Stimulated activated naive CD8-positive, alpha-beta T cell treated with anti-CD3 and anti-CD28 coated beads, Interleukin-15, Interleukin-2, amounts not matched to agents 100 U/mL and 50 U/mL, for 24 hours (primary cell): Measurements from ENCODE around the gene ASPG.
A peak's percentile ranks its signal among the peaks of the same experiment; 100 is the strongest.

Experiments
- ATAC-seq: fragments of 150-1000 bp; cut with Tn5 transposase; one replicate; pipeline ENCODE4 v1.10.0; 2021
- DNase-seq: peaks from one replicate; pipeline ENCODE4 v3.0.0; 2021

ASPG gene

DNA sequence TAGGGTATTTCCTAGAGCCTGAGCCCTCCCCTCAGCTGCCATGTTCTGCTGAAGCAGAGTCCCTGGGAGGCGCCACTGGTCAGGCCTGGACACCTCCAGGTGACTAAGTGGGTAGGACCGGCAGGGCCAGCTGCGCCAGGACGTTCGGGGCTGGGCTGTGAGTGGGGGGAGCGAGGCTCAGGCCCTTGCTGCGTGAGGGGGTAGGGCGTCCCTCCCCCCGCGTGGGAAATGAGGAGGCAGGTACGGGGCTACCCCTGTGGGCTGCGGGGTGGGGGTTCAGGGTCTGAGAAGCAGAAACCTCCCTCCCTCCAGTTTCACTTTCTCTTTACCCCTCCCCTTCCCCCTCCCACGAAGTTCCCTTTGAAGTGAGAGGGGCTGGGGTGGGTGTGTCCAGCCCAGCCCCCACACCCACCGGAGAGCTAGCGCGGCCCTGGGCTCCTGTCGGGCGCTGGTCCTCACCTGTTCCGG is 30.8 kb downstream of the ASPG start:
- no peak for ATAC-seq

DNA sequence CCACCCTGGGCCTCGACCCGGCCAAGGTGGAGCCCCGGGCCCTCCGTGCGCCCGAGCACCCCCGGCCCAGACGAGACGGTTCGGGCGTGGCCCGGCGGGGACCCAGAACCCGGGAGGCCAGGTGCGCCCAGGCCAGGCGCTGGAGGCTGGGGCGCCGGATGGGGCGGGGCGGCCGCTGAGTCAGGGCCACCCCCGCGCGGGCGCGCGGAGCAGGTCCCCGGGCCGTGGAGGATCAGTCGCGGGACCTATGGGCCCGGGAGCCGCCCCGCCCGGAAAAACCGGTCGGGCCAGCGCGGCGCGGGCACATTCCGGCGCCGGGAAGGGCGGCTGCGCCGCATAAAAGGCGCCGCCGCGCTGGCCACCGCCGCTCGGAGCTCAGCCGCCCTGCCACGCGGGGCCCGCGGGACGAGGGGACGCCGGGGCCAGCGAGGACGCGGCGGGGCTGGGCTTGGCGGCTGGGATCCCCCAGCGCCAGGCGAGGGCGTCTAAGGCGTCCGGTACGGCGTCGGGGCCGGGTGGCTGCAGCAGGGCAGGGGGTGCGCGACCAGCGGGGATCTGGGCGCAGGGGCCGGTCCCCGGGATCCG is 31.3 kb downstream of the ASPG start:
- ATAC-seq: no peak

More for the DNA sequence above, 30.8 kb downstream of the ASPG start:
- DNase-seq: peak; percentile 1

GRCh38 chr14:104117341-104118005 is 32.0 kb downstream of the ASPG start:
- ATAC-seq: no peak
- peak; percentile 2 for DNase-seq

More for the DNA sequence above, 31.3 kb downstream of the ASPG start:
- peak; percentile 21 for DNase-seq

DNA sequence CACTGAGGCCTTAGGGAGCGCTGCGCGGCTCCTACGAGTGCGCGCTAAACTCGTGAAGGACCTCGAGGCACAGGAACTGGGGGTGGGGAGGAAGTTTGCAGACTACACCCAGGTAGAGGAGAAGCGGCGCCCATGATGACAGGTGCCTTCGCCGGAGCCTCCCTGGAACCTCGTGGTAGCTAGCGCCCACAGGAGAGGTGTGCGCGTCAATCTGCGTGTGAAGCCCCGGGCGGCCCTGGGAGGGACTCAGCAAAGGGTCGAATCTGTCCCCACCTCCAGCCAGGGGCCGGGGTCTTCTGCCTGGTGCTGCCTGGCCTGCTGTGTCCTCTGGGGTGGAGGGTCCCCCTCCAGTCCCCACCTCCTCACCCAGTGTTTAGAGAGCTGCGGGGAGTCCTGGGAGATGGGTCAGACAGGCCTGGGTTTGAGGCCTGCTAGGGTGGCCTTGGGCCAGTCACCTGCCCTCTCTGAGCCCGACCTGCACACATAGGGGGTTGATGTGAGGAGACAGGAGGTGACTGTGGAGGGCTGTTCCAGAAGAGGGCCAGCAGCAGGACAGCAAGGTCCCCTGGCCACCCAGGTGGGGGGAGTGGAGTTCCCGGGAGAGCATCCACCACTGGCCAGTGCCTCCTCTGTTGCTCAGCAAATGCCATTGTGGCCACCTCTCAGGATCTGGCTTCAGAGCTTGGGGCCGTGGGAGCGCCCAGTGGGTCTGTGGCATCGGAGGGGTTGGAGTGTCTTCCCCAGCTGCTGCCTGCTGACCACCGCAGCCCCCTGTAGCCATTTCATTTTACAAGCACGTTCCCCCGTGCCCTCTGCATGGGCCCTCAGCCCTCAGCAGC is 32.7 kb downstream of the ASPG start:
- peak; percentile 1 for DNase-seq
- ATAC-seq: no peak

DNA sequence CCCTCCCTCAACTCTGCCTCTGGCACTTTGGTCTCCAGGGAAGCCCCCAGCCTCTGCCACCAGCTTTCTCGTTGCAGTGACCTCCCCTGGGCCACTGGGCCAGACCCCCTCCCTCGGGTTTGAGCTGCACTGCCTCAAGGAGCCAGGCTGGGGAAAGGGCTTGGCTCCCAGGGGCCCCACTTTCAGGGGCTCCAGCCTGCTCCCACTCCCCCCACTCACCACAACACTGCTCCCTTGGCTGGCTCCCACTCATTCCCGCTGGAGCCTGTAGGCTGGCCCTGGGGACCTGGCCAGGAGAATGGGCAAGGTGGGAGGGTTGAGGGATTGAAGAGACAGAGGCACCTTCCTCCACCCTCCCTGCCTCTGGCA is 33.6 kb downstream of the ASPG start:
- ATAC-seq: no peak
- peak; percentile 1 for DNase-seq

- ATAC-seq (no peak), DNase-seq (peak; percentile 1)
Measured at GRCh38 chr14:104119488-104120251, 34.2 kb downstream of the ASPG start.

GRCh38 chr14:104120281-104120741 is 34.8 kb downstream of the ASPG start:
- ATAC-seq (no peak), DNase-seq (no peak)

GRCh38 chr14:104121142-104121541 is 35.6 kb downstream of the ASPG start:
- ATAC-seq (no peak), DNase-seq (no peak)

DNA sequence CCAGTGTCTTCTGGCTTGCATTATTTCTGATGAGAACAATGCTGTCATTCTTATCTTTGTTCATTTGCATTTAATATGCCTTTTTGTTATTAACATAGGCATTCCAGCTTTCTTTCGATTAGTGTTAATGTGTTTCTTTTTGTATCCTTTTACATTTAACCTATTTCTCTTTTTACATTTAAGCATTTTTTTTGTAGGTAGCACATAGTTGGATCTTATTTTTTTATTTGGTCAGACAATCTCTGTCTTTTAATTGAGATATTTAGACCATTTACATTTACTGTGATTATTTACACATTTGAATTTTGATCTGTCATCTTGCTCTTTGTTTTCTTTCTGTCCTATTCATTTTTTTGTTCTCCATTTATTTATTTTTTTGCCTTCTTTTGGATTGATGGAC is 38.4 kb downstream of the ASPG start:
- no peak for ATAC-seq
- DNase-seq: no peak

- no peak for DNase-seq
- no peak for ATAC-seq
Measured at GRCh38 chr14:104125011-104125410, 39.5 kb downstream of the ASPG start.

- DNase-seq (no peak), ATAC-seq (no peak)
Measured at GRCh38 chr14:104126753-104127152, 41.3 kb downstream of the ASPG start.

DNA sequence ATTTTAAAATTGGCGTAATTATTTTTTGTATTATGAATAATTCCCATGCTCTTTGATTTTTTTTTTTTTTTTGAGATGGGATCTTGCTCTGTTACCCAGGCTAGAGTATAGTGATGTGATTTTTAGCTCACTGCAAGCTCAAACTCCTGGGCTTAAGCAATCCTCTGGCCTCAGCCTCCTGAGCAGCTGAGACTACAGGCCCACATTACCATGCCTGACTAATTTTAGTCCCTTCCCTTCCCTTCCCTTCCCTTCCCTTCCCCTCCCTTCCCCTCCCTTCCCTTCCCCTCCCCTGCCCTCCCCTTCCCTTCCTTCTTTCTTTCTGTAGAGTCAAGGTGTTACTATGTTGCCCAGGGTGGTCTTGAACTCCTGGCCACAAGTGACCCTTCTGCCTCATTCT is 43.5 kb downstream of the ASPG start:
- ATAC-seq (no peak), DNase-seq (no peak)

GRCh38 chr14:104129556-104129955 is 44.1 kb downstream of the ASPG start:
- DNase-seq: no peak
- no peak for ATAC-seq

DNA sequence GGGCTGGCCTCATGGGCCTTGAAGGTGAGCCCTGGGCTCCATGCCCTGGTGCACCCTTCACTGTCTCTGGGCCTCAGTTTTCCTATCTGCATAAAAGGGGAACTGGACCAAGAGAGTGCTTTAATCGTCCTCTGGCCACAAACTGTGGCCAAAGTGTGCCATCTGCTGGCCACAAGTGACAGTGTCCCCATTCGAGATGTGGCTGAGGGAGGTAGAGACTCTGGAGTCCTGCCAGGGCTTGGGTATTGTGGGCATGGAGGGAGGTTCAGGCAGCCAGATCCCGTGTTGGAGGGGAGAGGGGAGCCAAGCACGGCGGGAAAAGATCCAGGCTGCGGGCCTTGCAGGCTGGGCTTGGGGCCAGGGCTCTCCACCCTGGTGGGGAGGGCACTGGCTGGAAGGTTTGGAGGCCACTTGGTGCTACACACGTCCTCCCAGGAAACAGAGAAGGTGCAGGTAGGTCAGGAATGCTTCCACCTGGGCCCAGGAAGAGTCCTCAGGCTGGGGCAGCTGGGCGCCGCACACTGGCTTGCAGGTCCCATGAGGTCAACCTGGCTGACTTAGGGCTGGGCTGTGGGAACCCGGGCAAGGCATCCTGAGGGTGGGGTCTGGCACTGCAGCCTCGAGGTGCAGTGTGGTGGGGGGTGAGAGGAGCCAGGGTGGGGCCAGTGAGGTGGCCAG is 45.6 kb downstream of the ASPG start:
- ATAC-seq: no peak
- peak; percentile 24 for DNase-seq

DNA sequence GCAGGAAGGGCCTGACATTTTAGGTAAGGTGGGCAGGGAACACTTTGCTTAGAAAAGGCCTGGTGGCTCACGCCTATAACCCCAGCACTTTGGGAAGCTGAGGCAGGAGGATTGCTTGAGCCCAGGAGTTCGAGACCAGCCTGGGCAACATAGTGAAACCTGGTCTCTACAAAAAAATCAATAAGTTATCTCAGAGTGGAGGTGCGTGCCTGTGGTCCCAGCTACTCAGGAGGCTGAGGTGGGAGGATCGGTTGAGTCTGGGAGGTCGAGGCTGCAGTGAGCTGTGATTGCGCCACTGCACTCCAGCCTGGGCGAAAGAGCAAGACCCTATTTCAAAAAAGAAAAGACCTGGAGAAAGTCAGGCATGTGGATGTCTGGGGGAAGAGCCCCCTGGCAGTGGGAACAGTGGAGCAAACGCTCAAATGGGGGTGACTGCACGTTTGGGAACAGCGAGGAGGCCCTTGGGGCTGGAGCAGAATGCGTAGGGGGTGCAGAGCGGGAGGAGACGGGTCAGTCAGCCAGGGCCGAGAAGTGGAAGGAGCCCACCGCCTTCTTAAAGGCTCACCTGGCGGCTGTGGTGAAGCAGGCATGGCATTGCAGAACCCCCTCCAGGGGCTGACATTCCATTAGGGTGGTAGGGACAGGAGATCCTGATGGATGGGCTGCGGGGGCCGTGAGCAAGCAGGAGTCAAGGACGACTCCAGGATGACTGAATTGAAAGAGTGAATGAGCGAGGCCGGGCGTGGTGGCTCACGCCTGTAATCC is 46.6 kb downstream of the ASPG start:
- no peak for ATAC-seq
- peak; percentile 2 for DNase-seq

- DNase-seq (peak; percentile 2), ATAC-seq (no peak)
Measured at GRCh38 chr14:104132981-104133380, 47.5 kb downstream of the ASPG start.

DNA sequence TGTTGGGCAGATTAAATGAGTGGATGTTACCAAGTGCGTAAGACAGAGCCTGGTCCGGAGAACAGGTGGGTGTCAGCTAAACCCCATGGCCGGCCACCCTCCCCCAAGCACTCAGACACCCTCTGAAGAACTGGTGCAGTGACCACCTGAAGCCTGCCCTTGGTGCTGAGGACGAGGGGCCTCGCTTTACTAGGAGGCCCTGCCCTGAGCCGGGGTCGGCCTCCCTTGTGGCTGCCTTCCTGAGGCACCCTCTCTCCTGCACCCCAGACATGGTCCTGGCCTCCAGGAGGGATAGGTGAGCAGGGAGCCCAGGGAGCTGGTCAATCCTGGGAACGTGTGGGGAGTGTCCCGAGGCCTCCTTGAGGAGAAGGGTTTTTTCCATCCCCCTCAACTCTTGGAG is 48.0 kb downstream of the ASPG start:
- ATAC-seq (no peak), DNase-seq (no peak)

DNA sequence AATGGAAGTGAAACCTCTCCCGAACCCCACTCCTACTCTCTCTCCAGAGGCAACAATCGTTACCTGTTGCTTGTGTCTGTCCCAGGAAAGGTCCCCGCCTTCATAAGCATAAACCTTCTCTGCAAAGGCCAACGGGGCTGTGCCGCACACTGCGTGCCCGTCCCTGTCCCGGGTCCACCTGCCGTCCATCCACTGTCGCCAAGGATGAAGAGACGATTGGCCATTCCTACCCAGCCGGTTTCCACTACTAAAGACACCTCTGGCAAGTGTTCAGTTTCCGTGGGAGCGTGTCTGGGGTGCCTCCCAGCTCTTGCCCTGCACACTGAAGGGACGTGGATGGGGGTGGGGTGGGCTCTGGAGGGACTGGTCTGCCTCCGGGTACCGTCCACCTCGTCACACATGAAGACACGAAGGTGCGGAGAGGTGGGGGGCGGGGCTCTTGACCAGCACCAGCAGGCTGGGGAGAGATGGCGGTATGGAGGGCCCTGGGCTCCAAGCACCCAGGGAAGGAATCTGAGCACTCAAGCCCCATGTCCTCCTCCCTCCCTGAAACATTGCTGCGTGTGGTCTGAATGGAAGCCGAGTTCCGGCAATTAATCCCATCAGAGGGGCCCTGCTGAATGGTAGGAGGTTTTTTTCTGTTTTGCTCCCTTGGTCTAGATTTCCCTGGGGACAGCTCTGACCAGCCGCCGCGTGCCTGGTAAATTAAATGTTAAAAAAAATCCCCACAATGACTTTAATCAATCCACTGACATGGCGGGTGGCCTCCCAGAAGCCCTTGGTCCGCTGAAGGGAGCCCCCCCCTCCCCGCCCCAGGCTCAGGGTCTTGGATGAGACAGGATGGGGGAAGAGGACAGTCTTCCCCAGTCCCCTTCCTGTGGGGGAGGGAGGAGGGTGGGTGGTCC is 48.8 kb downstream of the ASPG start:
- ATAC-seq (no peak), DNase-seq (no peak)

DNA sequence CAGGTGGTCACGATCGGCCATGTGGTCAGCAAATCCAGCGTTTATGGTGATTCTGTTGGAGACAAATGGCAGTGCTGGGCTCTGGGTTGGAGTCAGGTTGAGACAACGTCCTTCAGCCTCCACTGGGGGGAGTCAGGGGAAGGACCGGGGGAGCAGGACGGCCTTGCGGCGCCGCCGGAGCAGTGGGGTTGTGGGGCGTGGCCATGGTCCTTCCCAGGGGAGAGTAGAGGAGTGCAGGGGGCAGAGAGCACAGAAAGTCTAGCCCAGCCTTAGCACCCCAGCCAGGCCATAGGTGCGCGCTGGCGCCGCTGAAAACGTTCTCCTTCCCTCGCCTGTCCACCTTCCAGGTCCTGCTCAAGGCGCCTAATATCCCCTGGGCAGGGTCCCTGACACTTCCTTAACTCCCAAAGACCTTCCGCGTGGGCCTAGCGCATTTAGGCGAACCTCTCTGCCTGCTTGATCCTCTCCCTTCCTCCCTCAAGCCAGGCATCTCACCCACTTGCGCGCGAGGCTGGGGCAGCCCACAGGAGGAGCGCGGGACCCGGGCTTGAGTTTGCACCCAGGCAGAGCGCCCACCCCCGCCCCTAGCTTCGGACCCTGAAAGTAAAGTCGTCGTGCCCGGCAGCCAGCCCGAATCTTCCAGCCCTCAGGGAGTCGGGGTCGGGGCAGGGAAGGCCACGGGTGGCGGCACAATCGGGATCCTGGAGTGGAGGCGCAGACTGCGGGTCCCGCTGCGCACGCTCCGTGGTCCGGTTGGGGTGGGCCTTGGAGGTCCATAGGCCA is 49.8 kb downstream of the ASPG start:
- ATAC-seq: peak; percentile 25
- peak; percentile 44 for DNase-seq
